GM23248 (cell line): Measurements from ENCODE around the gene DUSP5.

Experiments used
- EZH2 ChIP-seq: fragments of 200-600 bp; sonication (generic); IDR thresholded peaks from 2 replicates; pipeline ENCODE4 v1.6.1; 2018; ENCODE audit warnings: antibody characterized with exemption, mild to moderate bottlenecking; ENCODE audit not compliant: insufficient read depth, poor library complexity, severe bottlenecking
- EZH2phosphoT487 ChIP-seq: fragments of 200-600 bp; sonication (generic); IDR thresholded peaks from 2 replicates; pipeline ENCODE4 v1.6.1; 2018; ENCODE audit warnings: antibody characterized with exemption, moderate library complexity, mild to moderate bottlenecking, low read depth; ENCODE audit not compliant: insufficient read depth

DNA sequence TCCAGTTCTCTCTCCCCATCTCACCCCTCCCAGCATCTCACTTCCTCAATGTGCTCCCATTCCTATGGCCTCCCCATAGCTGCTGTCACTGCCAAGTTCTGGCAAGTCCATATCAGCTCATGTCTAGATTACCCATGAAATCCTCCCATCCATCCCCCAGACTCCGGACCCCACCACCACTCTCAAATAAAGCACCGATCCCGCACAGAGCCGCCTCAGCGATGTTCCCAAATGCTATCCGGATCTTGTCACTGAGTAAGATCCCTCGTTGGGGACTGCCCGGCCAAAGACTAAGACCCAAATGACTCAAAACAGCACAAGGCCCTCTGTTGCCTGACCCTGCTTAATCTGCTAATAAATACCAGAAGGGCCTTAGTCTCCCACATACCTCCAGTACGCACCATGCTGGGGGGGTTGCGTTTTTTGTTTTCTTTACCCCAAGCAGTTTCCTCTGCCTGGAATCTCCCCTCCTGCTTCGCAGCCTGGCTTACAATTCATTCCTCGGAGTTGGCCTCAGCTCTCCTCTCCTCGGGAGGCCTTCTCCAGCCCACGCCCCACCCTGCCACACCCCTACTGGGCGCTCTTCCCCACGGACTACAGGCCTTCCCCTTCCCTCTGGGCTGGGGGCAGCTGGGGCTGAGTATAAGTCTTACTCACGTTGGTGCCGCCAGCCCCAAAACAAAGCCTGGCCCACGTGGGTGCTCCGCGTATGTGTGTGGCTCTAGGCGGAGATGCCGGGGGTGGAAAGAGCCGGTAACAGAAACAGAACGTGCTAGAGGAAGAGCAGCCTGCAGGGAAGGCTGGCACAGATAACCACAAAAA is 1.8 kb upstream of the DUSP5 start:
- TF ChIP-seq EZH2 (no peak), EZH2phosphoT487 (no peak)
